MCF 10A (cell line): ENCODE measurements around the gene COX10. TPM values are rescaled to one million over a fixed set of nuclear protein-coding genes. Genes with fewer than 3 reads are reported as not detected.
A peak's percentile ranks its signal among the peaks of the same experiment; 100 is the strongest.

Source experiments
- BruUV-seq: library from RNA; stranded (reverse); fragments of 400-500 nt; replicated peaks from 2 replicates; lab custom pipeline; 2021; lab: Mats Ljungman, UMichigan
- CTCF ChIA-PET: fragments of 300-600 bp; sonication (Branson Sonifier 250); formaldehyde crosslinking; extraction: SDS; loops from one replicate; lab custom pipeline; 2021; ENCODE audit warnings: antibody characterized with exemption, inconsistent platforms; lab: Yijun Ruan, JAX
- POLR2A ChIA-PET: fragments of 300-600, 350-650 bp; sonication (Branson Sonifier 250); formaldehyde crosslinking; extraction: SDS; loops from one replicate; lab custom pipeline; 2020; ENCODE audit warnings: antibody characterized with exemption, inconsistent platforms; lab: Yijun Ruan, JAX
- DNase-seq: peaks from one replicate; pipeline ENCODE4 v3.0.0-alpha.2; 2018; ENCODE audit not compliant: unreplicated experiment
- H3K27ac Mint-ChIP-seq: one replicate; pipeline ENCODE4 v1.8.0; 2022; ENCODE audit warnings: mild to moderate bottlenecking, low read depth, mixed read lengths; ENCODE audit not compliant: unreplicated experiment
- H3K27me3 Mint-ChIP-seq: one replicate; pipeline ENCODE4 v1.8.0; 2022; ENCODE audit warnings: mixed read lengths; ENCODE audit not compliant: insufficient read depth, unreplicated experiment
- H3K36me3 Mint-ChIP-seq: one replicate; pipeline ENCODE4 v1.8.0; 2022; ENCODE audit warnings: mild to moderate bottlenecking, moderate library complexity, mixed read lengths; ENCODE audit not compliant: insufficient read depth, unreplicated experiment
- H3K4me1 Mint-ChIP-seq: one replicate; pipeline ENCODE4 v1.8.0; 2022; ENCODE audit warnings: mixed read lengths; ENCODE audit not compliant: insufficient read depth, unreplicated experiment
- H3K4me3 Mint-ChIP-seq: one replicate; pipeline ENCODE4 v1.8.0; 2022; ENCODE audit warnings: mild to moderate bottlenecking, moderate library complexity, mixed read lengths; ENCODE audit not compliant: unreplicated experiment
- H3K9me3 Mint-ChIP-seq: one replicate; pipeline ENCODE4 v1.8.0; 2022; ENCODE audit warnings: mixed read lengths; ENCODE audit not compliant: unreplicated experiment
- intact Hi-C: fragments of 100-400 bp; cut with micrococcal nuclease; formaldehyde crosslinking; loops from 2 replicates; pipeline ENCODE4 v1.14.1; 2022
- total RNA-seq: library from RNA; stranded (reverse); gene quantifications from 2 replicates; pipeline ENCODE4 v1.2.3, GENCODE V29; 2022
- TF ChIP-seq, protein P1 (sequence below): fragments of 200-600 bp; IDR thresholded peaks from one replicate; pipeline ENCODE4 v1.8.0; 2022; ENCODE audit warnings: antibody characterized with exemption, mild to moderate bottlenecking; ENCODE audit not compliant: unreplicated experiment

COX10 gene
- total RNA-seq, 1 experiment from 2014 or later = 21.0 TPM

DNA sequence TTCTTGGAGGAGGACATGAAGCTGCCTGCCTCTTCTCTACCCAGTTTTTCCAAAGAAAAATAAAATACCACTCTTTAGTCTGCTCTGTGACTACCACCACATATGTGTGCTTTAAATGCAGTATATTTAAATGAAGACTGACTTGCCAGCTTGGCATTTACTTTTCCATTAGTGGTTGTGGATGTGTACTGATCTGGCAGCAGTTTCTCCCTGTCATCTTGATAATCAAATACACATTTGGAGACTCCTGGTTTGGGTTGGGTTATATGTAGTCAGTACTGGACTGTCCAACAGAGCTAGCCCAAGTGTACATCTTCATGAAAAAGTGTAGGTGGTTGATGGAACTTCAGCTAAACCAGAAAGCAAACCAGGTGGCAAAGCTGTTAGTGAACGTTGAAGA, 19.9 kb downstream of the COX10 start:
- ChIA-PET CTCF (interaction anchor here (0.5 to 0.7 kb wide), 2 partner anchors 17 to 785 kb away, joined by 3 to 4 read pairs; no protein-coding TSS in a partner anchor), POLR2A (interaction anchor here (1.1 to 2.0 kb wide), 4 partner anchors 15 to 212 kb away, joined by 3 to 6 read pairs (median 4); partner anchors contain the start of genes COX10 and HS3ST3B1)
- peaks cover 14% of the 10 kb centered on the region for H3K36me3 Mint-ChIP-seq
- no peak overlapping the region for H3K4me3 Mint-ChIP-seq
- intact Hi-C loops = no loop called here
- H3K27ac Mint-ChIP-seq = no peak overlapping the region
- H3K4me1 Mint-ChIP-seq = peaks cover 5% of the 10 kb centered on the region
- no TSS peak for BruUV-seq
- DNase-seq = no peak
- no peaks in the 10 kb centered on the region for H3K27me3 Mint-ChIP-seq
- TF ChIP-seq, protein P1, sequence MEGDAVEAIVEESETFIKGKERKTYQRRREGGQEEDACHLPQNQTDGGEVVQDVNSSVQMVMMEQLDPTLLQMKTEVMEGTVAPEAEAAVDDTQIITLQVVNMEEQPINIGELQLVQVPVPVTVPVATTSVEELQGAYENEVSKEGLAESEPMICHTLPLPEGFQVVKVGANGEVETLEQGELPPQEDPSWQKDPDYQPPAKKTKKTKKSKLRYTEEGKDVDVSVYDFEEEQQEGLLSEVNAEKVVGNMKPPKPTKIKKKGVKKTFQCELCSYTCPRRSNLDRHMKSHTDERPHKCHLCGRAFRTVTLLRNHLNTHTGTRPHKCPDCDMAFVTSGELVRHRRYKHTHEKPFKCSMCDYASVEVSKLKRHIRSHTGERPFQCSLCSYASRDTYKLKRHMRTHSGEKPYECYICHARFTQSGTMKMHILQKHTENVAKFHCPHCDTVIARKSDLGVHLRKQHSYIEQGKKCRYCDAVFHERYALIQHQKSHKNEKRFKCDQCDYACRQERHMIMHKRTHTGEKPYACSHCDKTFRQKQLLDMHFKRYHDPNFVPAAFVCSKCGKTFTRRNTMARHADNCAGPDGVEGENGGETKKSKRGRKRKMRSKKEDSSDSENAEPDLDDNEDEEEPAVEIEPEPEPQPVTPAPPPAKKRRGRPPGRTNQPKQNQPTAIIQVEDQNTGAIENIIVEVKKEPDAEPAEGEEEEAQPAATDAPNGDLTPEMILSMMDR = no peak
- no peaks in the 10 kb centered on the region for H3K9me3 Mint-ChIP-seq

DNA sequence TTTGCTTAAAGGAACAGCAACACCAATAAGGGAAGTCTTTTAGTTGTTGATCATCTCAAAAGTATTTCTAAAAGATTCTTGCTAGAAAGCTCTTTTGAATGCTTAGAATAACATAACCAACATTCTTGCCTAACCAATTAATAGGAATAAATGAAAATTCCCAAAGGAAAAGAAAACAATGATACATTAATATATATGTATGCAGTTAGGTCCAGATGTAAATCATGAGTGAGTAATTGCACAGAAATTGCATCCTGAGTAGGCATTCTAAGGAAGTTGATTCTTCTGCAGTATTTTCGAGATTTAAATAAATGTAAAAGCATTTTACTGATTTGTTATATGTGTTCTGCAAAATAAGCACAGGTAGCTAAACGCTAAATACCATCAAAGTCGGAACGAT, 22.1 kb downstream of the COX10 start:
- TF ChIP-seq, protein P1 = no peak
- Mint-ChIP-seq H3K4me3 (no peak overlapping the region), H3K9me3 (no peaks in the 10 kb centered on the region), H3K27me3 (no peaks in the 10 kb centered on the region), H3K4me1 (peaks cover 5% of the 10 kb centered on the region), H3K27ac (no peak overlapping the region), H3K36me3 (peaks cover 12% of the 10 kb centered on the region)
- ChIA-PET POLR2A (interaction anchor here (1.2 kb wide), 1 partner anchor 20 kb away, joined by 4 read pairs; no protein-coding TSS in a partner anchor), CTCF (interaction anchor here (1.0 to 1.2 kb wide), 2 partner anchors 65 to 494 kb away, joined by 3 to 4 read pairs; no protein-coding TSS in a partner anchor)
- no peak for DNase-seq
- no TSS peak for BruUV-seq
- intact Hi-C loops = no loop called here

DNA sequence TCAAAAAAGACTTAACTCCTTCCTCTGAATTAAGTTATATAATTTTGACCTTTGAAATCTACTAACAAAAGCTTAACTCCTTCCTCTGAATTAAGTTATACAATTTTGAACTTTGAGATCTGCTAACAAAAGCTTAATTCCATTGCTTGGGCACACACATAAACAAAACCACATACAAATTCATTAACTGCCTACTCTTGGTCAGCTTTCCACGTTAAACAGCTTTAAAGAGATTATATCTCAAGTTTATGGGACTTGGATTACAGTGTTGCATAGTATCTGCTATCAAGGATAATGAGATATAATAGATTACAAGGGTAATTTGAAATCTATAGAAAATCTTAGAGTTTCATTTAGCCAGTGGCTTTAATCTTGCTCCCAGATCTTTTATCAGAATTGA, 23.5 kb downstream of the COX10 start:
- no peak for DNase-seq
- CTCF ChIA-PET = interaction anchor here (0.9 kb wide), 1 partner anchor 713 kb away, joined by 3 read pairs; no protein-coding TSS in a partner anchor
- H3K27ac Mint-ChIP-seq = no peak overlapping the region
- POLR2A ChIA-PET = interaction anchor here (0.6 to 1.1 kb wide), 3 partner anchors 19 to 330 kb away, joined by 3 to 5 read pairs (median 4); partner anchors contain the start of gene COX10
- H3K36me3 Mint-ChIP-seq = peaks cover 5% of the 10 kb centered on the region
- intact Hi-C loops = no loop called here
- H3K9me3 Mint-ChIP-seq = no peaks in the 10 kb centered on the region
- peaks cover 5% of the 10 kb centered on the region for H3K4me1 Mint-ChIP-seq
- no peak overlapping the region for H3K4me3 Mint-ChIP-seq
- BruUV-seq = no TSS peak
- TF ChIP-seq, protein P1 = no peak
- no peaks in the 10 kb centered on the region for H3K27me3 Mint-ChIP-seq

DNA sequence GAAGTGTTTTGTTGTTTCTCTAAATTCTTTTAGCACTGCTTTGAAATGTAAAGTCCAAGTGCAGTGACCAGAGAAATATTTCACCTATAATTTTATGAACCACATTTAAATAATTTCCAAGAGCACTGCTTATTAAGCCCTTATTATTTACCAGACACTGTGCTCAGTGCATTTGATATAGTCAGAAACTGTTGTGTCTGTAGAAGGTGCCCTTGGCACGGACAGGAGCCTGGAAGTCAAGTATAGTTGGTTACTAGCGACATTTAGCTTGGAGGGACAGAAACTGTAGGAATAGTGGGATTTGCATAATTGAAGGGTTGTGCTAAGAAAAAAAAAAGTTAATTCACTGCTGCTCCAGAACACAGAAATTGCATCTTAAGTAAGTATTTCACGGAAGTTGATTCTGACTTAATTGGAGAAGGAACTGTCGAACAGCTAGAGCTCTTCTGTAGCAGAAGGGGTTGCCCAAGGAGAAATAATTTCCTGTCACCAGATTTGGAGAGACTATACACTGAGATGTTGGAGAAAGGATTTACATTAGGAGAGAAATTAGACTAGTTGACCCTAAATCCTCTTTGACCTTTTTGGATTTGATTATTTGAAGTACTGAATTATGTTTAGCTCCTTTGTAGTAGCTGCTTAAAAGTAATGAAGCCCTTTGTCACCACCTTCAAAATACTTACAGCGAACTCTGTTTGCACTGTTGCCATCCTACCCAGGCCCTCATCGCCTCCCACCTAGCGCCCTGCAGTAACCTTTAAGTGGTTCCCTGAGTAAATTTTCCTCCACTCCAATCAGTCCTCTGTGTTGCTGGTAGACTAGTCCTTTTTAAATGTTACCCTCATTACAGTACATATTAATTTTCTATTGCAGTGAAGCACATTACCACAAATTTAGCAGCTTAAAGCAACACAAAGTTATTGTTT, 25.6 kb downstream of the COX10 start:
- TF ChIP-seq, protein P1 = no peak
- peaks cover 2% of the 10 kb centered on the region for H3K4me1 Mint-ChIP-seq
- BruUV-seq = no TSS peak
- no peak overlapping the region for H3K4me3 Mint-ChIP-seq
- no peaks in the 10 kb centered on the region for H3K27me3 Mint-ChIP-seq
- POLR2A ChIA-PET = interaction anchor here (0.7 to 0.9 kb wide), 2 partner anchors 15 to 89 kb away, joined by 4 to 5 read pairs; no protein-coding TSS in a partner anchor
- intact Hi-C loops = no loop called here
- no peaks in the 10 kb centered on the region for H3K36me3 Mint-ChIP-seq
- peak overlapping the region; percentile 40 for H3K27ac Mint-ChIP-seq
- CTCF ChIA-PET = interaction anchor here (0.7 kb wide), 3 partner anchors 10 to 868 kb away, joined by 3 read pairs; no protein-coding TSS in a partner anchor
- DNase-seq = no peak
- no peaks in the 10 kb centered on the region for H3K9me3 Mint-ChIP-seq
